MM.1S (cell line): Measurements from ENCODE around the gene BYSL.

ENCODE experiments used
- CTCF ChIP-seq: fragments of 300-600 bp; sonication (generic); IDR thresholded peaks from 2 replicates; pipeline ENCODE4 v1.5.1; 2016; ENCODE audit warnings: antibody characterized with exemption, low read length, mixed read lengths
- EZH2 ChIP-seq: fragments of 300-600 bp; sonication (generic); optimal IDR thresholded peaks from 2 replicates; pipeline ENCODE3; 2017; ENCODE audit warnings: low read depth, mild to moderate bottlenecking, antibody characterized with exemption, low read length, mixed read lengths

- TF ChIP-seq EZH2 (no peak), CTCF (no peak)
Measured at GRCh38 chr6:41878246-41878645, 43.1 kb upstream of the BYSL start.
